Activated naive CD8-positive, alpha-beta T cell treated with anti-CD3 and anti-CD28 coated beads, Interleukin-2, amount 50 U/mL, for 24 hours (primary cell): ENCODE data around the gene PRAMEF18.
"Not testable (repeated sequence)": the region's sequence is repeated elsewhere in the genome, so short reads cannot be mapped to it uniquely, and the experiment has no call there.

Experiments
- ATAC-seq: fragments of 150-1000 bp; cut with Tn5 transposase; one replicate; pipeline ENCODE4 v1.10.0; 2021
- DNase-seq: peaks from one replicate; pipeline ENCODE4 v3.0.0; 2021
- H3K27ac Mint-ChIP-seq: one replicate; pipeline ENCODE4 v1.8.0; 2021; ENCODE audit warnings: mild to moderate bottlenecking, mixed read lengths
- H3K27me3 Mint-ChIP-seq: one replicate; pipeline ENCODE4 v1.8.0; 2021; ENCODE audit warnings: mixed read lengths
- H3K36me3 Mint-ChIP-seq: one replicate; pipeline ENCODE4 v1.8.0; 2021; ENCODE audit warnings: low read depth, mixed read lengths
- H3K4me1 Mint-ChIP-seq: one replicate; pipeline ENCODE4 v1.8.0; 2021; ENCODE audit warnings: mixed read lengths
- H3K4me3 Mint-ChIP-seq: one replicate; pipeline ENCODE4 v1.8.0; 2021; ENCODE audit warnings: mild to moderate bottlenecking, moderate library complexity, mixed read lengths
- H3K9me3 Mint-ChIP-seq: one replicate; pipeline ENCODE4 v1.8.0; 2021; ENCODE audit warnings: mixed read lengths

Gene PRAMEF18

GRCh38 chr1:13225675-13226204, at the start of gene PRAMEF18:
TSS of gene PRAMEF18 (minus strand) at chr1:13226154. CDS start at chr1:13226106, 48 bp downstream.
- ATAC-seq, H3K9me3 Mint-ChIP-seq, DNase-seq, H3K27me3 Mint-ChIP-seq, H3K27ac Mint-ChIP-seq, H3K36me3 Mint-ChIP-seq, H3K4me1 Mint-ChIP-seq, H3K4me3 Mint-ChIP-seq: not testable (repeated sequence)

GRCh38 chr1:13265124-13265523, 39.2 kb upstream of the PRAMEF18 start:
- ATAC-seq, H3K36me3 Mint-ChIP-seq, H3K4me3 Mint-ChIP-seq, H3K27ac Mint-ChIP-seq, H3K4me1 Mint-ChIP-seq, DNase-seq, H3K9me3 Mint-ChIP-seq, H3K27me3 Mint-ChIP-seq: not testable (repeated sequence)

GRCh38 chr1:13253898-13254297, 27.9 kb upstream of the PRAMEF18 start, which contains the start of gene PRAMEF5:
TSS of gene PRAMEF5 (plus strand) at chr1:13254198. CDS start at chr1:13259269, 5,071 bp downstream.
- not testable (repeated sequence) for H3K4me3 Mint-ChIP-seq, H3K36me3 Mint-ChIP-seq, H3K4me1 Mint-ChIP-seq, H3K27me3 Mint-ChIP-seq, H3K27ac Mint-ChIP-seq, DNase-seq, ATAC-seq, H3K9me3 Mint-ChIP-seq

GRCh38 chr1:13247122-13247521, 21.2 kb upstream of the PRAMEF18 start:
- H3K9me3 Mint-ChIP-seq, ATAC-seq, H3K4me3 Mint-ChIP-seq, H3K27me3 Mint-ChIP-seq, H3K36me3 Mint-ChIP-seq, H3K4me1 Mint-ChIP-seq, H3K27ac Mint-ChIP-seq, DNase-seq: not testable (repeated sequence)

GRCh38 chr1:13246554-13246871, 20.6 kb upstream of the PRAMEF18 start:
- H3K4me3 Mint-ChIP-seq, ATAC-seq, H3K9me3 Mint-ChIP-seq: not testable (repeated sequence)

GRCh38 chr1:13245841-13246553, 20.0 kb upstream of the PRAMEF18 start:
- not testable (repeated sequence) for H3K4me1 Mint-ChIP-seq, H3K27ac Mint-ChIP-seq, H3K36me3 Mint-ChIP-seq, H3K9me3 Mint-ChIP-seq, DNase-seq, ATAC-seq, H3K4me3 Mint-ChIP-seq, H3K27me3 Mint-ChIP-seq

More at GRCh38 chr1:13246554-13246871, 20.6 kb upstream of the PRAMEF18 start:
- H3K36me3 Mint-ChIP-seq, DNase-seq, H3K4me1 Mint-ChIP-seq, H3K27ac Mint-ChIP-seq, H3K27me3 Mint-ChIP-seq: not testable (repeated sequence)

- not testable (repeated sequence) for DNase-seq, H3K27me3 Mint-ChIP-seq, ATAC-seq, H3K4me3 Mint-ChIP-seq, H3K9me3 Mint-ChIP-seq, H3K27ac Mint-ChIP-seq, H3K36me3 Mint-ChIP-seq, H3K4me1 Mint-ChIP-seq
Observed at GRCh38 chr1:13243536-13244263, 17.7 kb upstream of the PRAMEF18 start.

GRCh38 chr1:13239633-13240032, 13.7 kb upstream of the PRAMEF18 start:
- not testable (repeated sequence) for H3K4me3 Mint-ChIP-seq, DNase-seq, H3K27ac Mint-ChIP-seq, H3K27me3 Mint-ChIP-seq, H3K4me1 Mint-ChIP-seq, H3K36me3 Mint-ChIP-seq, H3K9me3 Mint-ChIP-seq, ATAC-seq

GRCh38 chr1:13237572-13237971, 11.6 kb upstream of the PRAMEF18 start:
- not testable (repeated sequence) for DNase-seq, H3K27ac Mint-ChIP-seq, H3K4me1 Mint-ChIP-seq, H3K27me3 Mint-ChIP-seq, H3K36me3 Mint-ChIP-seq, ATAC-seq, H3K9me3 Mint-ChIP-seq, H3K4me3 Mint-ChIP-seq

GRCh38 chr1:13234057-13234456, 8.1 kb upstream of the PRAMEF18 start:
- H3K27ac Mint-ChIP-seq, H3K36me3 Mint-ChIP-seq, H3K4me3 Mint-ChIP-seq, H3K4me1 Mint-ChIP-seq, ATAC-seq, H3K27me3 Mint-ChIP-seq, H3K9me3 Mint-ChIP-seq, DNase-seq: not testable (repeated sequence)

GRCh38 chr1:13232056-13232455, 6.1 kb upstream of the PRAMEF18 start:
- H3K4me1 Mint-ChIP-seq: not testable (repeated sequence)

GRCh38 chr1:13231061-13231750, 5.3 kb upstream of the PRAMEF18 start:
- not testable (repeated sequence) for H3K27ac Mint-ChIP-seq, H3K27me3 Mint-ChIP-seq, H3K36me3 Mint-ChIP-seq, H3K4me1 Mint-ChIP-seq, H3K9me3 Mint-ChIP-seq, ATAC-seq, H3K4me3 Mint-ChIP-seq, DNase-seq

More at GRCh38 chr1:13232056-13232455, 6.1 kb upstream of the PRAMEF18 start:
- DNase-seq, H3K4me3 Mint-ChIP-seq, ATAC-seq, H3K27ac Mint-ChIP-seq, H3K27me3 Mint-ChIP-seq, H3K36me3 Mint-ChIP-seq, H3K9me3 Mint-ChIP-seq: not testable (repeated sequence)

GRCh38 chr1:13230601-13231000, 4.6 kb upstream of the PRAMEF18 start:
- not testable (repeated sequence) for H3K9me3 Mint-ChIP-seq, ATAC-seq, H3K4me1 Mint-ChIP-seq

GRCh38 chr1:13230096-13230495, 4.1 kb upstream of the PRAMEF18 start:
- H3K36me3 Mint-ChIP-seq, H3K4me1 Mint-ChIP-seq, ATAC-seq, DNase-seq, H3K27ac Mint-ChIP-seq, H3K9me3 Mint-ChIP-seq, H3K27me3 Mint-ChIP-seq, H3K4me3 Mint-ChIP-seq: not testable (repeated sequence)

More at GRCh38 chr1:13230601-13231000, 4.6 kb upstream of the PRAMEF18 start:
- not testable (repeated sequence) for DNase-seq, H3K27ac Mint-ChIP-seq, H3K27me3 Mint-ChIP-seq, H3K4me3 Mint-ChIP-seq, H3K36me3 Mint-ChIP-seq
